GM18867 (cell line): Measurements from ENCODE around the gene ARL8B.
"Not testable (repeated sequence)": the region's sequence is repeated elsewhere in the genome, so short reads cannot be mapped to it uniquely, and the experiment has no call there.

Experiments
- ATAC-seq: cut with Tn5 transposase; IDR thresholded peaks from one replicate; pipeline ENCODE4 v1.9.1; 2021; ENCODE audit warnings: mild to moderate bottlenecking, moderate library complexity; ENCODE audit not compliant: unreplicated experiment

ARL8B gene

DNA sequence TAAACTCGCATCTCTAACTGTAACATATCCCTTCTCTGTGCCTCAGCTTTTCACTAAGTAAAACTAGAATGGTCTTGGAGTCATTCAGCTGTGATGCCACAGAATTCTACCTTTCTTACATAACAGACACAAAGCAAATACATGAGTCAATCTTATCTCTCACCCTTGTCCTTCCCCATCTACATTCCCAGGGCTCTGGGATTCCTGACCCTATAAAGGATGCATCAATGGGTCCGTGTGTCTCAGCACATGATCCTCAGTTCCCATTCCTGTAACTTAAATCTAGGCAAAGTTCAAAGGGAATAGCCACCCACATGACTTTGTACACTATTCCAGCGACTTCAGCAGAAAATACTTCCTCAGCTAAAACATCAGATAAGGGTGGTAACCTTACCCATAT lies 11.8 kb upstream of the ARL8B start:
- no peak for ATAC-seq

DNA sequence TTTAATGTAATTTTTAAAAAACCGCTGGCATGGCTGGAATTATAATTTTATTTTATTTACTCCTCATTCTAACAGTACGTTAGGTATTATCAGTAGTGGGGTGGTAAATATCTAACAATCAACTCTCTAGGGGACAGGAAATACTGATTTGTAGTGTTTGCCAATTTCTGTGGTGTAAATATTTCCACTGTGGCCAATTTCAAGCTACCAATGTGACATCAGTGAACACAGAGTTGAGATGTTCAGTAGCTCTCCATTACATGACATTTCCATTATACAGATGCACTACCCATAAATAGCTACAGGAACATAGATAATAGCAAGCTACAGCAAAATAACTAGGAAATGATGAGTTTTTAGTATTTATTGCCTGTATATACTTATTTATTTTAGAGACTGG lies 10.0 kb upstream of the ARL8B start:
- no peak for ATAC-seq

DNA sequence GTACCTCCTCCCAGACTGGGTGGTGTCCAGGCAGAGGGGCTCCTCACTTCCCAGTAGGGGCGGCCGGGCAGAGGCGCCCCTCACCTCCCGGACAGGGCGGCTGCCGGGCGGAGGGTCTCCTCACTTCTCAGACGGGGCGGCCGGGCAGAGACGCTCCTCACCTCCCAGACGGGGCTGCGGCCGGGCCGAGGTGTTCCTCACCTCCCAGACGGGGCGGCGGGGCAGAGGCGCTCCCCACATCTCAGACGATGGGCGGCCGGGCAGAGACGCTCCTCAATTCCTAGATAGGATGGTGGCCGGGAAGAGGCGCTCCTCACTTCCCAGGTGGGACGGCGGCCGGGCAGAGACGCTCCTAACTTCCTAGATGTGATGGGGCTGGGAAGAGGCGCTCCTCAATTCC lies 8.4 kb upstream of the ARL8B start:
- not testable (repeated sequence) for ATAC-seq

DNA sequence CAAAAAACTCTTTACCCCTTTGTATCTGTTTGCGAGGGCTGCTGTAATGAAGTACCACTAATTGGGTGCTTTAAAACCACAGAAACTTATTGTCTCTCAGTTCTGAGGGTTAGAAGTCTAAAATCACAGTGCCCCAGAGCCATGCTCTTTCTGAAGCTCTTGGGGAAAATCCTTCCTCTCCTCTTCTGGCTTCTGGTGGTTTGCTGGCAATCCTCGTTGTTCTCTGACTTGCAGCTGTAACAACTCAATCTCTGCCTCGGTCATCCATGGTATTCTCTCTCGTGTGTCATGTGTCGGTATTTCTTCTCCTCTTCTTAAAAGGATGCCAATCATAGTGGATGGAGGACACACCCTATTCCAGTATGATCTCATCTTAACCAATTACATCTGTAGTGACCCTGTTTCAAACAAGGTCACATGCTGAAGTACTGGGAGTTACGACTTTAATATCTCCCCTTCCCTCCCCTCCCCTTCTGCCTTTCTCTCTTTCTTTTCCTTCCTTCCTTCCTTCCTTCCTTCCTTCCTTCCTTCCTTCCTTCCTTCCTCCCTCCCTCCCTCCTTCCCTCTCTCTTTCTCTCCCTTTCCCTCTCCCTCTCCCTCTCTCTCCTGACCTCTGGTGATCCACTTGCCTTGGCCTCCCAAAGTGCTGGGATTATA lies 6.5 kb upstream of the ARL8B start:
- peak; percentile 87 for ATAC-seq

DNA sequence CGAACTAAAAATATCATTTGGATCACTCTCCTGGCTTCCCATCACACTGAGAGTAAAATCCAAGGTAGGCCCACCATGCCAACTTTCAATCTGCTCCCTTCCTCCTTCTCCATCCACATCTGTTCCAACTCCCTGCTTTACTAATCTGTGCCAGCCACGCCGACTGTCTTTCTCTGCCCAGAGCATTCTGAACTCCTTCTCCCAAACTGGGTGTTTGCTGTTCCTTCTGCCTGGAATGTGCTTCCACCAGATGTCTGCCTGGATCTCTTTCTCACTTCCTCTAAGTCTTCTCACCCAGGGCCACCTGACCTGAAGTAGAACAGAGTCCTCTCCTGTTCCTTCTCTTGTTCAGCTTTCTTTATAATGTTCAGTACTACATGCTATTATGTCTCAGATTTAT lies 5.6 kb upstream of the ARL8B start:
- no peak for ATAC-seq

DNA sequence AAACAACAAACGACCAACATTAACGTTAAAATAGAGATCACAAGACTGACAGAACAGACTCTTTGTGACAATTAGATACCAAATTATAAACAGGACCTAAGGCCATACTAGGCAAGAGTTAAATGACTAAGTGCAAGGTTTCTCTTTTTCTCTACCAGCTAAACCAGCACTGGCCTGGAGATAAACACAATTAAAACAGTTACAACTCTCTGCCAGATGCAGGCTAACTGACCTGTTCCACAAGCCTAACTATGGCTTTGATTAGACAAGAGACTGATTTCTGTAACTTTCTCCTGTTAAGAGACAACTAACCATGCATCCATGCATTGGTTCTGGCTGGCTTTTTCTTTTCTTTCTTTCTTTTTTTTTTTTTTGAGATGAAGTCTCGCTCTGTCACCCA lies 1.6 kb upstream of the ARL8B start:
- no peak for ATAC-seq

DNA sequence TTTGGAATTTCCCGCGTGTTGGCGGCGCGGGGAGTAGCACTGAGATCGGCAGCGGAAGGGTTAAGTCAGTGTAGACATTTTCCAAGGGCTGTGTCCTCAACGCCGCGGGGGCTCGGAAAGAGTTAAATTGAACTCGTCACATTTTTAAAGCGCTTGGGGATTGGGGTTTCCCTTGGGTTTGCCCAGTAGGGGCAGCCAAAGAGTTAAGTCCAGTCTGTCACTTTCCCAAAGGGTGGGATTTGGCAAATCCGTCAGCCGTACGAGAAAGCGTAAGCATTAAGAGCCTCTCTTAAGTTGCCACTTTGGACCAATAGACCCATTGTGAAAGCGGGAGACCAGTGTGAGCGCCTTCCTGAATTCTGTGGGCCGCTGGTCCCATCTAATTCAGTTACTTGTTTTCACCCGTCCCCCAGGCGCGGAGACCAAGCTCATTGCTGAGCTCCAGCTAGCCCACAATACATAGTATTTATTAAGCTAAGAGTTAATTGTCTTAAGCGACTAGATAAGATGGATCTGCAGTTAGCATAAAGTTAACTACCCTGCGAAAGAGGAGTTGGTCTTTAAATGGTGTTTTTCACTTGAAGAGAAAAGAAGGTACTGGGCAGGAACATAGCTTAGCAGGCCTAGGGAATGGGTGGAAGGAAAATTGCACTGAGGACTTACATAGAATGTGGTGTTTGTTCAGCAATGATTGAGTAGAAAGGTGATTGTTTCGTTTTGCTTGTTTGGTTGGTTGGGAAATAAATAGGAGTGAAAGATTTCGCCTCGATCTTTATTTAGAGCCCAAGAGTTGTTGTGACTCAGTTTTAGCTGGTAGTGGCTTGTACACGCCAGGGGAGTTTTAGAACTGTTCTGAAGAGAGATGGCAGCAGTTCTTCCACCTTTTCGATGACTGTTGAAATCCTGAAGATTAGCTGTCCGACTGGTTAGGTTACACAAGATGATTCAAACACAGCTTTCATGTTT lies 932 bp downstream of the ARL8B start:
- ATAC-seq, result peak; percentile 15

DNA sequence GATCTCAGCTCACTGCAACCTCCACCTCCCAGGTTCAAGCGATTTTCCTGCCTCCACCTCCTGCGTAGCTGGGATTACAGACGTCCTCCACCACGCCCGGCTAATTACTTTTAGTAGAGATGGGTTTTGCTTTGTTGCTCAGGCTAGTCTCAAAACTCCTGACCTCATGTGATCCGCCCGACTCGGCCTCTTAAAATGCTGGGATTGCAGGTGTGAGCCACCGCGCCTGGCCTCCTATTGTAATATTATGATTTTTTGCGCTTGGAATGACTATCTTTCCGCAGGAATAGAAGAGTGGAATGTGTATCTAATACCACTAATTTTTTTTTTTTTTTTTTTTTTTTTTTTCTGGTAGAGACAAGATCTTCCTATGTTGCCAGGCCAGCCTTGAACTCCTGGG lies 1.8 kb downstream of the ARL8B start:
- ATAC-seq, result no peak

DNA sequence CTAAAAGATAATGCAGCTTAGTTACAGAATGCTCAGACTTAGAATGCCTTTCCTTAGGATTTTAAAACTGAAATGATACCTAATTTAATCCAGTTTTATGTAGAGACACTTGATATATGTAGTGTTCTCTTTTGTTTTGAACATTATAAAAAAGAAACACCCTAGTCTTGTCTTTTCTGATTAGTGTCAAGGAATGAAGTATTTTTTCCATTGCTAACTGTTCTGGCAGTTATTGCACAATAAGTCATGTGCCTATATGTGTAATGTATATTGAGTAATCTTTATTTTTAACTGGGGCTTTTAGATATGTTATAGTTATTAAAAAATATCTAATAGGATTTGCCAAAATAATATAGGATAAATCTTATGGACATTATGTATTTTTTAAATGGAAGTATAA lies 4.5 kb downstream of the ARL8B start:
- ATAC-seq, result no peak

DNA sequence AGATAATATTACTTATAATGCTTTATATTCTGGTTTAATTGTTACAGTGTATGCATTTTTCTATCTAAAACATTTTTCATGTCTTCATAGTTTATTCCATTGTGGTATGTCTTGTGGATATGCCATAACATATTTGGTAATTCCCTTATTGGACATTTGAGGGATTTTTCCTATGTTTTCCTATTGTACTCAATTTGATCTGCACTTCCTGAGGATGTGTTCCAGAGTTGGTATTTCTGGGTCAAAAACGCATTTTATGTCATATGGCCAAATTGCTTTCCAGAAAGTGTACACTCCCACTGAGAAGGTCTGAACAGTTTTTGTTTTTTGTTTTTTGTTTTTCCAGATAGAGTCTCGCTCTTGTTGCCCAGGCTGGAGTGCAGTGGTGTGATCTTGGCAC lies 6.8 kb downstream of the ARL8B start:
- no peak for ATAC-seq

DNA sequence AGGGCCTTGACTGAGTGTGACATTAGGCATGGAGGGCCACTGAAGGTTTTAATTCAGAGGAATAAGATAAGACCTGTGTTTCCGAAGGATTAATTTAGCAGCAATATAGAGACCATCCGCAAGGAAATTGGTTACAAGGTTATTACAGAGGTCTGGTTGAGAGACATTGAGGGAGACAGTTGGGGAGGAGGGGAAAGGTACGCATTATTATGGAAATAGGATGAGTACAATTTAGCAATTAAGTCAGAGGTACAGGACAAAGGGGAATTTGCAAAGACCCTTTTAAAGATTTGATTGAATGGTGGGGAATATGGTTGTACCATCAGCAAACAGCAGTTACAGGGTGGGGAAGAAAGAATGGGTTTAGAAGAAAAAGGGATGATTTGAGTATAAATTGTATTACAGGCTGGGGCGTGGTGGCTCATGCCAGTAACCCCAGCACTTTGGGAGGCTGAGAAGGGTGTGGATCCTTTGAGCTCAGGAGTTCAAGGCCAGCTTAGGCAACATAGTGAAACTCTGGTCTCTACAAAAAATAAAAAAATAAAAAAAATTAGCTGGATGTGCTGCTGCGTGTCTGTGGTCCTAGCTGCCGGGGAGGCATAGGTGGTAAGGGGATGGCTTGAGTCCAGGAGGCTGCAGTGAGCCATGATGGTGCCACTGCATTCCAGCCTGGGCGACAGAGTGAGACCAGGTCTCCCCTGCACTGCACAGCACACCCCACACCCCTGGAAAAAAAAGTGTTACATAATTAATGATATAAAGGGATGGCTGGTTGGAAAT lies 11.3 kb downstream of the ARL8B start:
- ATAC-seq, result no peak

DNA sequence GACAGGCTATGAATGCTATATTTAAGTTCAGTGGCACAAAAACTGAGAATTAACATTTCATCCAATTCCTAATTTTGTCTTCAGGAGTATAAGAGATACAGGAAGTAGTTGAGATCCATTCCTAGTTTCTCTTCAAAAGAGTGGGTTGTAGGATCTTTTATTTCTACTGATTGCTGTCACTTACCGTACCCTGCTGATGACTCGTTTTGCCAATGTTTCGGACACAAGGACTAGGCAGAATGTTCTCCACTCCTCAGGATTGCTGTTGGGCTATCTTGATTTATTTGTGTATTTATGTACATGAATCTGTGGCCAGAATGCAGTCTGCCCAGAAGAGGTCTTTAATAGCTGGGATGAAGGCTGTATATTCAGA lies 11.9 kb downstream of the ARL8B start:
- ATAC-seq, result no peak

DNA sequence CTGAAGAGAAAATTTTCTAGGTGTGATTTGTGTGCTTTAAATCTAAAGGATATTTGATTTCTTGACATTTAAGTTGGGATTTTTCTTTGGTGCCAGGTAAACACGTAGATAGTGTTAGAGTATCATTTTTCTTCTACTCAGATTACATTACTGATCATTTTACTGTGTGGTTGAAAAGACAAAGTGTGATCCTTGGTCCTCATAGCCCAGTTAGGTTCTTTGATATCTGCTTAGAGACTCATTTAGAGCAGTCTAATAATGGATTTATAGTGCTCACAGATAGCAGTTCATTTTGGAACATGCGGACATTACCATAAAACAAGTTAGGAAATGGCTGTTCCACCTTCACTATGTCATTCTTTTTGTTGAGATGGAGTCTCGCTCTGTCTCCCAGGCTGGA lies 12.4 kb downstream of the ARL8B start:
- ATAC-seq, result no peak

DNA sequence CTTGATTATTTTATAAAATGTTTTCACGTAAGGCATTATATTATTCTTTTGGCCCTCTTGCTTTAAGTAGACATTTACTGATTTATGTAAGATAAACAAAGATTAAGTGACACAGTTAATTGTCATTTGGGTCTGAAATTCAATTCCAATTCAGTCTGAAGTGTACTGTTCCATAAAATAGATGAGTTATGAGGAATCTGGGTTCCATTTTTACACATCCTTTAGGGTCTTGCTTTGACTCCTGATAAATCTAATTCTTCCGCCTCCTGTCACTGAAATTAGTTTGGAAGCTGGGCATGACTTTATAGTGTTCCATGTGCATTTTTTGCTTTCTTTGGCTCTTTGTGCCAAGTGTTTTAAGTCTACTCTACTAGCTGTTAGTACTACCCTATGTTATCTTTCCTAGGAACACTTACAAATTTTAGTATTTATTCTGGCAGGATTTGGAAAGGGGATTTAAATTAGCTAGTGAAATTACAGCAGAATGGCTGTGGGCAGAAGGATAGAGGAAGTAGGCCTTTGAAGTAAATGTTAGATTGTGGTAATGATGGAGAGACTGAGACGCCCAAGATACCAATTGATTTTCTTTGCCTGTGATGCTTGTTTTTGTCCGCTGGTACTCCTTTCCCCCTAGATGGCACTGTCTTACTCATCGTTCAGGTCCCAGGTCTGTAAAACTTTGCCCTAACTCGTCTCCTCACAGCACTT lies 14.3 kb downstream of the ARL8B start:
- ATAC-seq, result peak; percentile 79

DNA sequence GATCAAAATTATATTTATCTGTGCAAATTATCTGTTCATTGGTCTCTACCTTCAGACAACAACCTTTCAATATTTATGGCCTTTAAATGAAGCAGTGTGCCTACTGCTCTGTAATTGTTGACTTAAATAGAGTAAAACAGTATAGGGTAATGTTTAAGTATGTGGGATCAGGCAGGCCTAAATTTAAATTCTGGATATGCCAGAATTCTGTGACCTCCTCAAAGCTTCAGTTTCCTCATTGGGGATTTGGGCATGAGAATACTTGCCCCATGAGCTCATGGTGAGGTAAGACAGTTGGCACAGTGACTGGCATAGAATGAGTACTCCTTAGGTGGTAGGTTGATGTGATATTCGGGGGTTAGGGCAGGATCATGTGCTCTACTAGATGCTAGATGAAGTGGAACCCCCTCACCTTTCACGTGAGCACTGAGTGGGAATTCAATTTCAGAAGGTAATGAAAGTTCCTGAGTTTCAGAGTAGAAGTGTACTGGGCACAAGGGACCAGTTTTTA lies 14.9 kb downstream of the ARL8B start:
- ATAC-seq, result peak; percentile 16

DNA sequence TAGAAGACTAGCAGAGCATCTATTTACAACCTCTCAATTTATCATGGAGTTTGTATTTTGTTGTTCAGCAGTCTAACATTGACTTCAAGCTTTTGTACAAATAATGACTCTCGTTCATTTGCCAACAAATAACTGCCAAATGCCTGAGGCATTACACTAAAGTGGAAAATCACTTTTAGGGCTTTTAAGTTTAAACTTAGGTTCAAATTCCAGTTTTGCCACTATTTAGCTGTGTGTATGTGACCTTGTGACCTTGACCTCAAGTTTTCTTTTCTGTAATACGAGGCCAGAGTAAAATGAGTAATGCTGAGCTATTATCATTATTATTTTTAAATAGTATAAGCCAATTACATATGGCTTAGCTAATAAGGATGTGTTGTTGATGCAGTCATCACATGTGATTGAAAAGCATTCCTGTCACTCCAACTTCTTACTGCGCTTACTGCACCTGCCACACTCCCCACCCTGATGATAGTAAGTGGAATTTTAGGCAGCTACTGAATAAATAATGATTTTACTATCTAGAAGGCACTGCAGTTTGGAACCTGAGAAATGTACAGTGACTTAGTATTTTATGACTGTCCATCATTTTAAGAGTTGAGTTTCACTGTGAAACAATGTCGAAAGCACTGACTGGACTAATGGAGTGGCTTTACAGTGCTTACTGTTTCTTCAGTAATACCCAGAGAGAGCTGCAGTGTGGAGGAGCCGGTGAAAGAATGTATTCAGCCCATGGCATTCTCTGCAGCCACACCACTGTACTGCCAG lies 16.3 kb downstream of the ARL8B start:
- ATAC-seq, result no peak

DNA sequence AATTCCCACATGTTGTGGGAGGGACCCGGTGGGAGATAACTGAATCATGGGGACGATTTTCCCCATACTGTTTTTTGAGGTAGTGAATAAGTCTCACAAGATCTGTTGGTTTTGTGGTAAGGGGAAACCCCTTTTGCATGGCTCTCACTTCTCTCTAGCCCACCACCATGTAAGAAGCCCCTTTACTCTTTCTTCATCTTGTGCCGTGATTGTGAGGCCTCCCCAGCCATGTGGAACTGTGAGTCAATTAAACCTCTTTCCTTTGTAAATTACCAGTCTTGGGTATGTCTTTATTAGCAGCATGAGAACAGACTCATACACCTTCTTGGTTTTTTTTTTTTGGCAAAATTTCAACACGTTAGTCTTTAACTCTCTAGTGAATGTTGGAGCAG lies 18.1 kb downstream of the ARL8B start:
- ATAC-seq, result no peak

DNA sequence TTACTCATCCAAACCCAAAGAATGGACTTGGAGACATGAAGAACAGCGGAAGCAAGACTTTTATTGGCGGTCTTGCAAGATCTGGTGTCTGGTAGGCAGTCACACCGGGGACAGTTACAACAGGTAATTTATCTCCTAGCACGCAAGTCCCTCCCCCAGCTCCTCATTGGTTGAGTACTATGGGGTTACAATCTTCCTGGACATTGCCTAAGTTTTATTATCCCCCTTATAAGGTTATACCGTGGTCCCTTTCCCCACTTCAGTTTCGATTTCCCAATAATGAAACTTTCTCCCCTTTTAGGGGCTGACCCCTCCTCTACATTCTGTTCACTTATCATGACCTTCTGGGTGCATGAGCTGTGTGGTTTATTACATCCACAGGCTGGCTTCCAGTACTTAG lies 18.7 kb downstream of the ARL8B start:
- ATAC-seq, result no peak

DNA sequence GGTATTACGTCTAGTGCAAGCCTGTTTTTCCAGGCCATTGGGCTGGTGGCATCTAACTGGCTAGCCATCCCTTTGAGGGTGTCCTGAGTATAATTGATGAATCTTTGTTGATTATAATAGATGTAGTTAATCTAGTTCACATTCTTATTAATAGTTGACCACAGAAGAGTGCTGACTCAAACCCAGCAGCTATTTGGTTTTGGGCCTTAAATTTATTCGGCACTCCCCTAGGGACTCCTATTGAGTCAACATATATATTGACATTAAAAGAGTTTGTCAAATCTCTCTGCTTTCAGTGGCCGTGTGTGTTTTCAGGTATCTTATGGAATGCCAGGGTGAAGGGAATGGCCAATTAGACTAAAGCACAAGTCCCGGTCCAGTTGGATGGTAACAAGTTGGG lies 19.7 kb downstream of the ARL8B start:
- ATAC-seq, result no peak

DNA sequence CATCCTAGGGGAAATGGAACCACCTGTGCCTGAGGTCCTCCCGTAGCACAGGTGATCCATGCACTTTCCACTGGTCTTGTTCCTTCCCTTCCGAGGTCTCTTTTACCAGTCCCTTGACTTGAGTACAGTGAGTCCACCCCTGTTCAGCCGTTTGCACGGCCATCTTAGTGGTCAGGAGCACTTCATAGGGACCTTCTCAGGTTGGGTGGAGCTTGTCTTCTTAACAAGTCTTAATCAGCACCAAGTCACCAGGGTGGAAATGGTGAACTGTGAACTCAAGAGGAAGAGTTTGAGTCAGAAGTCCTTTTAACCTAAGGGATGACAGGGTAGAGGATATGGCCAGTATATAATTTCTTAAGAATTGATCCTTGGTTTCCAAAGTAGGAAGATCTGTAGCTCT lies 21.4 kb downstream of the ARL8B start:
- no peak for ATAC-seq
